NB4 (cell line): ENCODE data around the gene NPFFR2.

ENCODE experiments used
- CTCF ChIP-seq: IDR thresholded peaks from one replicate; pipeline ENCODE4 v1.5.1; 2012; ENCODE audit warnings: low read depth, low read length
- MAX ChIP-seq: IDR thresholded peaks from 2 replicates; pipeline ENCODE4 v1.6.1; 2011; ENCODE audit warnings: low read depth, low read length
- MYC ChIP-seq: IDR thresholded peaks from 2 replicates; pipeline ENCODE4 v1.6.1; 2011; ENCODE audit warnings: low read depth, low read length
- POLR2A ChIP-seq: IDR thresholded peaks from 2 replicates; pipeline ENCODE4 v1.6.1; 2011; ENCODE audit warnings: mild to moderate bottlenecking; ENCODE audit not compliant: insufficient read length; ENCODE audit errors: extremely low read depth

- TF ChIP-seq MYC, result no peak
- no peak for TF ChIP-seq CTCF
- TF ChIP-seq MAX, result no peak
- TF ChIP-seq POLR2A, result no peak
Measured at GRCh38 chr4:72022553-72022952, 9.2 kb upstream of the NPFFR2 start.
